MM.1S (cell line): Measurements from ENCODE around the gene KCNN4.

Experiments
- DNase-seq: peaks from one replicate; pipeline ENCODE4 v3.0.0-alpha.2; 2015
- H2AFZ ChIP-seq: fragments of 300-600 bp; sonication (generic); 2 replicates; pipeline ENCODE4 v1.6.0; 2016; ENCODE audit warnings: antibody characterized with exemption, low read length
- H3F3A ChIP-seq: fragments of 300-600 bp; sonication (generic); 2 replicates; pipeline ENCODE4 v1.6.1; 2016; ENCODE audit warnings: mild to moderate bottlenecking, antibody characterized with exemption, low read length, moderate library complexity, mixed read lengths; ENCODE audit not compliant: insufficient read depth
- H3K27ac ChIP-seq: fragments of 300-600 bp; sonication (generic); 2 replicates; pipeline ENCODE4 v1.5.1; 2016; ENCODE audit warnings: mild to moderate bottlenecking, low read length
- H3K27me3 ChIP-seq: fragments of 300-600 bp; sonication (generic); replicated peaks from 2 replicates; pipeline ENCODE4 v1.6.0; 2016; ENCODE audit warnings: low read length; ENCODE audit not compliant: insufficient read depth
- H3K36me3 ChIP-seq: fragments of 300-600 bp; sonication (generic); replicated peaks from 2 replicates; pipeline ENCODE4 v1.6.1; 2016; ENCODE audit warnings: mild to moderate bottlenecking, low read length, mixed read lengths; ENCODE audit not compliant: insufficient read depth
- H3K4me1 ChIP-seq: fragments of 300-600 bp; sonication (generic); 2 replicates; pipeline ENCODE4 v1.6.1; 2016; ENCODE audit warnings: low read length, mixed read lengths
- H3K4me2 ChIP-seq: fragments of 300-600 bp; sonication (generic); 2 replicates; pipeline ENCODE4 v1.6.0; 2016; ENCODE audit warnings: low read depth, low read length
- H3K4me3 ChIP-seq: fragments of 300-600 bp; sonication (generic); 2 replicates; pipeline ENCODE4 v1.5.1; 2016; ENCODE audit warnings: low read length, mixed read lengths
- H3K79me2 ChIP-seq: fragments of 300-600 bp; sonication (generic); 2 replicates; pipeline ENCODE4 v1.6.1; 2016; ENCODE audit warnings: mixed run types, low read length, mixed read lengths
- H3K9ac ChIP-seq: fragments of 300-600 bp; sonication (generic); 2 replicates; pipeline ENCODE4 v1.6.1; 2016; ENCODE audit warnings: low read length, mixed read lengths
- H3K9me2 ChIP-seq: fragments of 300-600 bp; sonication (generic); replicated peaks from 2 replicates; pipeline ENCODE4 v1.6.1; 2016; ENCODE audit warnings: mild to moderate bottlenecking, low read length, mixed read lengths; ENCODE audit not compliant: insufficient read depth
- H3K9me3 ChIP-seq: fragments of 300-600 bp; sonication (generic); replicated peaks from 2 replicates; pipeline ENCODE4 v1.6.1; 2016; ENCODE audit warnings: mild to moderate bottlenecking, low read length, mixed read lengths; ENCODE audit not compliant: insufficient read depth
- H4K20me1 ChIP-seq: fragments of 300-600 bp; sonication (generic); 2 replicates; pipeline ENCODE4 v1.6.1; 2016; ENCODE audit warnings: mild to moderate bottlenecking, low read length, moderate library complexity, mixed read lengths; ENCODE audit not compliant: insufficient read depth
- EZH2 ChIP-seq: fragments of 300-600 bp; sonication (generic); optimal IDR thresholded peaks from 2 replicates; pipeline ENCODE3; 2017; ENCODE audit warnings: low read depth, mild to moderate bottlenecking, antibody characterized with exemption, low read length, mixed read lengths
- EZH2phosphoT487 ChIP-seq: fragments of 300-600 bp; sonication (generic); IDR thresholded peaks from 2 replicates; pipeline ENCODE4 v1.6.1; 2018; ENCODE audit warnings: antibody characterized with exemption, low read length
- TF ChIP-seq, protein P1 (sequence below): fragments of 300-600 bp; sonication (generic); IDR thresholded peaks from 2 replicates; pipeline ENCODE4 v1.5.1; 2016; ENCODE audit warnings: antibody characterized with exemption, low read length, mixed read lengths

KCNN4 gene

GRCh38 chr19:43725468-43725867 is 55.3 kb downstream of the KCNN4 start:
- Histone ChIP-seq H2AFZ (no peak overlapping the region), H3K4me1 (no peaks in the 10 kb centered on the region), H3K27me3 (no peaks in the 10 kb centered on the region), H3K36me3 (no peaks in the 10 kb centered on the region), H3K79me2 (no peaks in the 10 kb centered on the region), H3K9ac (no peak overlapping the region), H3F3A (no peaks in the 10 kb centered on the region), H3K9me3 (no peaks in the 10 kb centered on the region), H4K20me1 (no peaks in the 10 kb centered on the region), H3K9me2 (no peaks in the 10 kb centered on the region), H3K27ac (no peak overlapping the region), H3K4me2 (no peak overlapping the region), H3K4me3 (no peak overlapping the region)
- TF ChIP-seq EZH2 (no peak), EZH2phosphoT487 (no peak)
- TF ChIP-seq, protein P1, sequence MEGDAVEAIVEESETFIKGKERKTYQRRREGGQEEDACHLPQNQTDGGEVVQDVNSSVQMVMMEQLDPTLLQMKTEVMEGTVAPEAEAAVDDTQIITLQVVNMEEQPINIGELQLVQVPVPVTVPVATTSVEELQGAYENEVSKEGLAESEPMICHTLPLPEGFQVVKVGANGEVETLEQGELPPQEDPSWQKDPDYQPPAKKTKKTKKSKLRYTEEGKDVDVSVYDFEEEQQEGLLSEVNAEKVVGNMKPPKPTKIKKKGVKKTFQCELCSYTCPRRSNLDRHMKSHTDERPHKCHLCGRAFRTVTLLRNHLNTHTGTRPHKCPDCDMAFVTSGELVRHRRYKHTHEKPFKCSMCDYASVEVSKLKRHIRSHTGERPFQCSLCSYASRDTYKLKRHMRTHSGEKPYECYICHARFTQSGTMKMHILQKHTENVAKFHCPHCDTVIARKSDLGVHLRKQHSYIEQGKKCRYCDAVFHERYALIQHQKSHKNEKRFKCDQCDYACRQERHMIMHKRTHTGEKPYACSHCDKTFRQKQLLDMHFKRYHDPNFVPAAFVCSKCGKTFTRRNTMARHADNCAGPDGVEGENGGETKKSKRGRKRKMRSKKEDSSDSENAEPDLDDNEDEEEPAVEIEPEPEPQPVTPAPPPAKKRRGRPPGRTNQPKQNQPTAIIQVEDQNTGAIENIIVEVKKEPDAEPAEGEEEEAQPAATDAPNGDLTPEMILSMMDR, result no peak
- DNase-seq, result no peak

GRCh38 chr19:43724896-43725295 is 55.9 kb downstream of the KCNN4 start:
- Histone ChIP-seq H3K36me3 (no peaks in the 10 kb centered on the region), H3K79me2 (no peaks in the 10 kb centered on the region), H4K20me1 (no peaks in the 10 kb centered on the region), H3K4me1 (no peaks in the 10 kb centered on the region), H2AFZ (no peak overlapping the region), H3K27me3 (no peaks in the 10 kb centered on the region), H3F3A (no peaks in the 10 kb centered on the region), H3K9ac (no peak overlapping the region), H3K4me2 (no peak overlapping the region), H3K4me3 (no peak overlapping the region), H3K9me3 (no peaks in the 10 kb centered on the region), H3K27ac (no peak overlapping the region), H3K9me2 (no peaks in the 10 kb centered on the region)
- DNase-seq, result no peak
- TF ChIP-seq, protein P1, result no peak
- no peak for TF ChIP-seq EZH2

GRCh38 chr19:43723588-43723987 is 57.2 kb downstream of the KCNN4 start:
- H3K36me3 ChIP-seq, result no peaks in the 10 kb centered on the region
- H3K4me1 ChIP-seq, result no peaks in the 10 kb centered on the region
- no peaks in the 10 kb centered on the region for H4K20me1 ChIP-seq
- no peaks in the 10 kb centered on the region for H3K9me3 ChIP-seq
- peaks cover 11% of the 10 kb centered on the region for H3K27me3 ChIP-seq
- no peak overlapping the region for H2AFZ ChIP-seq
- TF ChIP-seq, protein P1, result no peak
- TF ChIP-seq EZH2phosphoT487, result no peak
- no peak for TF ChIP-seq EZH2
- H3F3A ChIP-seq, result no peaks in the 10 kb centered on the region
- no peaks in the 10 kb centered on the region for H3K9me2 ChIP-seq
- no peak overlapping the region for H3K4me3 ChIP-seq
- H3K9ac ChIP-seq, result no peak overlapping the region
- H3K27ac ChIP-seq, result no peak overlapping the region
- no peaks in the 10 kb centered on the region for H3K79me2 ChIP-seq
- no peak overlapping the region for H3K4me2 ChIP-seq
- no peak for DNase-seq
